Pancreas (tissue), 10 donors: Measurements from ENCODE around the gene TMEM131. TPM values are rescaled to one million over a fixed set of nuclear protein-coding genes. Genes with fewer than 3 reads are reported as not detected.
"Not testable (repeated sequence)": the region's sequence is repeated elsewhere in the genome, so short reads cannot be mapped to it uniquely, and the experiment has no call there.

Source experiments
- ATAC-seq, 4 donors: fragments of 200-7000 bp; cut with Tn5 transposase; one replicate each; pipeline versions ENCODE4 v1.8.0 to v1.9.1; 2020; ENCODE audit warnings: mild to moderate bottlenecking in 4 of 4, moderate library complexity in 4 of 4
- DNase-seq, 6 donors: peaks; one replicate each; pipeline ENCODE4 v3.0.0-alpha.2; 2020
- FAIRE-seq: peaks from 2 replicates; lab custom pipeline; 2012; peaks lifted over from hg19 to GRCh38; lab: Jason Lieb, UNC
- H3K27ac ChIP-seq, 4 donors: fragments of 200-600 bp; sonication (generic); 1 replicate in 3 of 4; 2 replicates in 1 of 4; pipeline versions ENCODE4 v1.5.0 to v1.8.0; 2020
- H3K27me3 ChIP-seq, 4 donors: fragments of 200-600 bp; one replicate each; pipeline ENCODE4 v1.8.0; 2021
- H3K36me3 ChIP-seq, 3 donors: fragments of 200-600 bp; sonication (generic) in 1 of 3; one replicate each; pipeline versions ENCODE4 v1.5.0 to v1.8.0; 2020 to 2021
- H3K4me1 ChIP-seq, 3 donors: fragments of 200-600 bp; one replicate each; pipeline ENCODE4 v1.8.0; 2021
- H3K4me3 ChIP-seq, 4 donors: fragments of 200-600 bp; sonication (generic) in 2 of 4; one replicate each; pipeline versions ENCODE4 v1.5.0 to v1.8.0; 2020 to 2021
- H3K9me3 ChIP-seq, 4 donors: fragments of 200-600 bp; one replicate each; pipeline ENCODE4 v1.8.0; 2021
- CTCF ChIP-seq, 4 donors: fragments of 200-600 bp; sonication (generic) in 3 of 4; IDR thresholded peaks; one replicate each; pipeline versions ENCODE4 v1.5.0 to v1.8.0; 2021; ENCODE audit warnings: antibody characterized with exemption in 4 of 4
- WGBS, 2 donors: extraction: QIAGEN DNeasy Blood & Tissue Kit; methylation state at CpG; one replicate each; pipeline ENCODE4 v1.1.7; 2013; 5-methylcytosine and 5-hydroxymethylcytosine counted together
- intact Hi-C, 3 donors: fragments of 100-400 bp; cut with DNase I; formaldehyde crosslinking; loops; one replicate each; pipeline versions ENCODE4 v1.11.1 to v1.14.2; 2022
- polyA plus RNA-seq, 2 donors: library from polyadenylated mRNA; stranded (reverse); fragments of 200-250 nt; gene quantifications; one replicate each; pipeline ENCODE4 v1.2.3, GENCODE V29; 2013
- total RNA-seq, 6 donors: library from RNA; stranded (reverse); fragmentation: NEBNext Ultra II Directional in 4 of 6; extraction: Animal tissue kit (Norgen Biotek cat#: 25700) in 4 of 6; gene quantifications; one replicate each; pipeline versions ENCODE4 v1.2.1 to v1.2.4, GENCODE V29; 2021 to 2023
- donor health status: healthy with polysubstance abuse.
- donor health status: DM: no; HTN: no; CAD: no; lungs with moderate emphysema.
- donor health status: DM: no; HTN: no; CAD: no.
- donor health status: control.
- donor health status: control.
- donor health status: Bipolar disorder and iron deficiency.
- donor health status: DM: yes; HTN: yes; CAD: no.
- donor health status: DM: no; HTN: no; CAD: no.
- donor health status: DM: no; HTN: no; CAD: no.
- donor health status: DM: yes; HTN: yes; CAD: no.

The TMEM131 gene
- total and polyA plus RNA-seq, 8 donors, result 8.1 to 26.5 (median 19.4) TPM

GRCh38 chr2:97831121-97831520 lies 164.6 kb downstream of the TMEM131 start:
- ATAC-seq, result no peak
- Histone ChIP-seq H3K27ac (no peak overlapping the region), H3K4me3 (no peak overlapping the region), H3K27me3 (no peaks in the 10 kb centered on the region), H3K4me1 (no peaks in the 10 kb centered on the region), H3K36me3 (no peaks in the 10 kb centered on the region), H3K9me3 (no peaks in the 10 kb centered on the region)
- no peak for FAIRE-seq
- no peak for DNase-seq
- intact Hi-C loops, result no loop called here
- TF ChIP-seq CTCF (IDR thresholded peaks at IDR 0.05), result no peak
- WGBS, 2 donors, result 77 to 85% methylated on average over 2 of the region's 2 CpGs

GRCh38 chr2:97829255-97829654 lies 166.5 kb downstream of the TMEM131 start:
- H3K9me3 ChIP-seq, FAIRE-seq, H3K4me1 ChIP-seq, DNase-seq, ATAC-seq, H3K27me3 ChIP-seq, H3K4me3 ChIP-seq, intact Hi-C loops, H3K36me3 ChIP-seq, H3K27ac ChIP-seq: not testable (repeated sequence)
- WGBS, 2 donors, result 95 to 96% methylated on average over 10 of the region's 10 CpGs

GRCh38 chr2:97827013-97827412 lies 168.7 kb downstream of the TMEM131 start:
- H3K36me3 ChIP-seq, DNase-seq, H3K9me3 ChIP-seq, H3K27me3 ChIP-seq, ATAC-seq, H3K4me3 ChIP-seq, H3K4me1 ChIP-seq, H3K27ac ChIP-seq, intact Hi-C loops, FAIRE-seq: not testable (repeated sequence)
- WGBS, 2 donors, result 95 to 97% methylated on average over 19 of the region's 19 CpGs

DNA sequence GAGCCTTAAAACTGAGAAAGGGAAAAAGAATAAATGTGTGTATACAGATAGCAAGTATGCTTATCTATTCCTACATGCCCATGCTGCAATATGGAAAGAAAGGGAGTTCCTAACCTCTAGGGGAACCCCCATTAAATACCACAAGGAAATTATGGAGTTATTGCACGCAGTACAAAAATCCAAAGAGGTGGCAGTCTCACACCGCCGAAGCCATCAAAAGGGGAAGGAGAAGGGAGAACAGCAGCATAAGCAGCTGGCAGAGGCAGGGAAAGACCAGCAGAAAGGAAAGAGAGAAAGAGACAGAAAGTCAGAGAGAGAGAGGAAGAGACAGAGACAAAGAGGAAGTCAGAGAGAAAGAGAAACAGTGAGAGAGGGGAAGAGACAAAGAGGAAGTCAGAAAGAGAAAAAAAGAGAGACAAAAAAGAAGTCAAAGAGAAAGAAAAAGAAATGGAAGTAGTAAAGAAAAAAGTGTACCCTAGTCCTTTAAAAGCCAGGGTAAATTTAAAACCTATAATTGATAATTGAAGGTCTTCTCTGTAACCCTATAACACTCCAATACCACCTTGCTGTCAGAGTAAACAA lies 169.4 kb downstream of the TMEM131 start:
- H3K27me3 ChIP-seq, H3K27ac ChIP-seq, H3K4me1 ChIP-seq, FAIRE-seq, H3K4me3 ChIP-seq, DNase-seq, ATAC-seq, H3K9me3 ChIP-seq, H3K36me3 ChIP-seq, intact Hi-C loops: not testable (repeated sequence)
- WGBS, 2 donors, result 92 to 95% methylated on average over 3 of the region's 3 CpGs

DNA sequence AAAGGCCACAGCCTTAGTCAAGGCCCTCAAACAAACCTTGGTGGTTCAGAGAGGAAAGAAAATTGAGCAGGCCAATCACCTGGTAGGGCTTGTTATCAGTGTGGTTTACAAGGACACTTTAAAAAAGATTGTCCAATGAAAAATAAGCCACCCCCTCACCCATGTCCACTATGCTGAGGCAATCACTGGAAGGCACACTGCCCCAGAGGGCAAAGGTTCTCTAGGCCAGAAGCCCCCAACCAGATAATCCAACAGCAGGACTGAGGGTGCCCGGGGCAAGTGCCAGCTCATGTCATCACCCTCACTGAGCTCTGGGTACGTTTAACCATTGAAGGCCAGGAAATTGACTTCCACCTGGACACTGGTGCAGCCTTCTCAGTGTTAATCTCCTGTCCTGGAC lies 171.7 kb downstream of the TMEM131 start:
- 62 to 71% methylated on average over 2 of the region's 2 CpGs for WGBS, 2 donors
- H3K4me3 ChIP-seq, DNase-seq, H3K9me3 ChIP-seq, intact Hi-C loops, H3K27me3 ChIP-seq, H3K36me3 ChIP-seq, H3K27ac ChIP-seq, FAIRE-seq, ATAC-seq, H3K4me1 ChIP-seq: not testable (repeated sequence)

GRCh38 chr2:97821862-97822261 lies 173.9 kb downstream of the TMEM131 start:
- intact Hi-C loops, H3K27ac ChIP-seq, H3K36me3 ChIP-seq, H3K4me3 ChIP-seq, H3K4me1 ChIP-seq, ATAC-seq, DNase-seq, FAIRE-seq, H3K27me3 ChIP-seq, H3K9me3 ChIP-seq: not testable (repeated sequence)
- 97 to 98% methylated on average over 6 of the region's 6 CpGs for WGBS, 2 donors

DNA sequence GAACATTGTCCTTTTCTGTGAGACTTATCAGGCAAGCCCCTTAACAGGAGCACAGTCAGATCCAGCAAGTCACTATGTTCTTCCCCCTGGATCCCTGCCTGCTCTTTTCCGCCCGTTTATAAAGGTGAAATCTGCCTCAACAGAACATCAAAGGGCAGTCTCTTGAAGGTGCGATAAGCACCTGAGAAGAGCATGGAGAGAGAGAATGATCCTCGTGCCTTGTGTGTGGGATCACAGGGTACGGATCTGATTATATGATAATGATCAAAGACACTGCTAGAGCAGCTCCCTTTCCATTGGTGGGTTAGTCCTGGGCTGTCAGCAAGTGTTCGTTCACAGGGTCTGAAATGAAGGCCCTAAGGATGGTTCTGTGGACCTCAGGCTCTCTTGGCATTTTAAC lies 176.0 kb downstream of the TMEM131 start:
- TF ChIP-seq CTCF (IDR thresholded peaks at IDR 0.05), result no peak
- FAIRE-seq (no peak), ATAC-seq (no peak), DNase-seq (no peak)
- H3K36me3 ChIP-seq, result no peaks in the 10 kb centered on the region
- no peaks in the 10 kb centered on the region for H3K27me3 ChIP-seq
- H3K4me1 ChIP-seq, result no peaks in the 10 kb centered on the region
- H3K9me3 ChIP-seq, result no peaks in the 10 kb centered on the region
- intact Hi-C loops, result no loop called here
- no peak overlapping the region for H3K27ac ChIP-seq
- WGBS, 2 donors, result 80 to 84% methylated on average over 6 of the region's 6 CpGs
- H3K4me3 ChIP-seq, result no peak overlapping the region
